ENCODE measurements around the gene ARTN.
A peak's percentile ranks its signal among the peaks of the same experiment; 100 is the strongest.

The ARTN gene

GRCh38 chr1:43921022-43921421 is 12.6 kb upstream of the ARTN start:
- no peak for FAIRE-seq

GRCh38 chr1:43924516-43924915 is 9.1 kb upstream of the ARTN start:
- FAIRE-seq (no peak), DNase-seq (ENCODE audit: insufficient read length, low spot score) (no peak)

More at GRCh38 chr1:43921022-43921421, 12.6 kb upstream of the ARTN start:
- no peak for DNase-seq (ENCODE audit: insufficient read length, low spot score)

- no peak for FAIRE-seq
- DNase-seq (ENCODE audit: insufficient read length, low spot score) = no peak
Measured at GRCh38 chr1:43925846-43926245, 7.8 kb upstream of the ARTN start.

GRCh38 chr1:43930168-43930948 is 3.2 kb upstream of the ARTN start:
- no peak for DNase-seq (ENCODE audit: insufficient read length, low spot score)
- FAIRE-seq = no peak

- DNase-seq (ENCODE audit: insufficient read length, low spot score) (no peak), FAIRE-seq (no peak)
Measured at GRCh38 chr1:43930949-43931275, 2.7 kb upstream of the ARTN start.

GRCh38 chr1:43931711-43932660 is 1.6 kb upstream of the ARTN start:
- FAIRE-seq (no peak), DNase-seq (ENCODE audit: insufficient read length, low spot score) (no peak)

DNA sequence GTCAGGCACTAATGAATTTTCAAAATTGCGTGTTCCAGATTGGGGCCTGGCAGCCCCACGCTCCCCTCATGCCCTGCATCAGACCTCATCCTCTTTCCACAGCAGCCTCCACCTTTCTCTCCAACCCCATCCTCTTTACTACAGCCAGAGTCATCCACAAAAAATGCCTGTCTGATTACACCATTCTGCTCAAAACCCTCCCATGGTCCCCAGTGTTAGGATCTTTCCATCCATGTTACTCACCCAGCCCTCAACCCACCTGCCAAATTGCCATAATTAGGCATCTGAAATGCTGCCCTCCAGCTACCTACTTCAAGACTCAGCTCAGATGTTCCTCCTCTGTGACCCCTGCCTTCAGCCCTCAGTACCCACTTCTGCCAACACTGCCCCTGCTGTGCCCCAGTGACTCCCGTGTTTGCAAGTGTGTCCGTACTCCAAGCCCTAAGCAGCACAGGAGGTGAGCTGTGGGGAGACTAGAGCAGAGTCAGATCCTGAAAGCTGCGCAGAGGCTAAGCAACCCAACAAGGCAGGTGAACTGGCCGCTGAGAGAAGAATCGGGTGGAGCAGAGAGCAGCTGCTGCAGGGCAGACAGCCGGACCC is 715 bp upstream of the ARTN start:
- no peak for DNase-seq (ENCODE audit: insufficient read length, low spot score)
- FAIRE-seq = peak; percentile 58

- DNase-seq (ENCODE audit: insufficient read length, low spot score) = peak; percentile 73
- no peak for FAIRE-seq
Measured at GRCh38 chr1:43934101-43934985, 742 bp downstream of the ARTN start.

DNA sequence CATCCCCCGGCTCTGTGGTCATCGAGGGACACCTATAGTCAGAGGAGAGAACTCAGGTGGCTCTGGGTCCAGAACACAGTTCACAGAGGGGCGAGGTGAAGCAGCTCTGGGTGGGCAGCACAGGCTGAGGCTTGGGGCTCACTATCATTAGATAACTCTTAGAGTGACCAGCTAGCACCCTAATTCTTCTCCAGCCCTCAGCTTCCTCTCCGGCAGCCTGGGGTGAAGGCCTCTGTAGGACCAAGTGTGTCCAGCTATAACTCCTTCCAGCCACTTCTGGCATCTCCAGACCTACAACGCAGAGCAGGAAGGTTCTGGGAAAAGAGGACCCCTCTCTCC is 1.4 kb downstream of the ARTN start:
- DNase-seq (ENCODE audit: insufficient read length, low spot score) (no peak), FAIRE-seq (no peak)

GRCh38 chr1:43935711-43936427 is 2.3 kb downstream of the ARTN start:
- DNase-seq (ENCODE audit: insufficient read length, low spot score) (no peak), FAIRE-seq (no peak)

DNA sequence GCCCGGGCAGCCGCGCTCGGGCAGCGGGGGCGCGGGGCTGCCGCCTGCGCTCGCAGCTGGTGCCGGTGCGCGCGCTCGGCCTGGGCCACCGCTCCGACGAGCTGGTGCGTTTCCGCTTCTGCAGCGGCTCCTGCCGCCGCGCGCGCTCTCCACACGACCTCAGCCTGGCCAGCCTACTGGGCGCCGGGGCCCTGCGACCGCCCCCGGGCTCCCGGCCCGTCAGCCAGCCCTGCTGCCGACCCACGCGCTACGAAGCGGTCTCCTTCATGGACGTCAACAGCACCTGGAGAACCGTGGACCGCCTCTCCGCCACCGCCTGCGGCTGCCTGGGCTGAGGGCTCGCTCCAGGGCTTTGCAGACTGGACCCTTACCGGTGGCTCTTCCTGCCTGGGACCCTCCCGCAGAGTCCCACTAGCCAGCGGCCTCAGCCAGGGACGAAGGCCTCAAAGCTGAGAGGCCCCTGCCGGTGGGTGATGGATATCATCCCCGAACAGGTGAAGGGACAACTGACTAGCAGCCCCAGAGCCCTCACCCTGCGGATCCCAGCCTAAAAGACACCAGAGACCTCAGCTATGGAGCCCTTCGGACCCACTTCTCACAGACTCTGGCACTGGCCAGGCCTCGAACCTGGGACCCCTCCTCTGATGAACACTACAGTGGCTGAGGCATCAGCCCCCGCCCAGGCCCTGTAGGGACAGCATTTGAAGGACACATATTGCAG is 3.0 kb downstream of the ARTN start:
- DNase-seq (ENCODE audit: insufficient read length, low spot score) = no peak
- FAIRE-seq = no peak

DNA sequence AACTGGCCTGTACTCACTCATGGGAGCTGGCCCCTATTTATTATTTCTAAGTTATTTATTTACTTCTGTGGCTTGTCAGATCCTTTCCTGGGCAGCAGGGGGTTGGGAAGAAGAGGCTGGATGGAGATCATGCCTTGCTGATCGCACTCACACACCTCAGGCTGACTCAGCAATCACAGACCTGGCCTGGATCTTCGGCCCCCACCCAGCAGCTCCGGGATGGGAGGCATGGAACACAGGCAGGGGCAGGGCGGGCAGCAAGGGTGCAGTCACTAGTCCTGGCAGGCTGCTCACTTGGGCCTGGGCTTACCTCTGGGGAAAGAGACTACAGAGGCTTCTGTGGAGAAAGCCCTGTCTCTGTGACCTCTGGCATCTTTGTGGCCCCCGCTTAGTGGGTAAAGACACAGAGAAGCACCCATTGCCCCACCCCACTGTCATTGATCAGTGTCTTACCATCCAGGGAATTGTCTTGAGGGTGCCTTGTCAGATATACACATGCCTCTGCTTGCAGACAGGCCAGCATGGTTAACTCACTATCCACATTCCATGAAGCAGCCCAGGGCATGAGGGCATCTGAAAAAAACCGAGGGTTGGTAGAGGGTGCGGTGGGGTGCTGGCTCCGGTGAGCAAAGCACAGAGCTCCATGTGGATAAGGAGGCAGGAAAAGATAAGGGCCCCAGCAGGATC is 3.7 kb downstream of the ARTN start:
- DNase-seq (ENCODE audit: insufficient read length, low spot score) (no peak), FAIRE-seq (no peak)

- no peak for DNase-seq (ENCODE audit: insufficient read length, low spot score)
- FAIRE-seq = no peak
Measured at GRCh38 chr1:43938383-43938782, 4.8 kb downstream of the ARTN start.

DNA sequence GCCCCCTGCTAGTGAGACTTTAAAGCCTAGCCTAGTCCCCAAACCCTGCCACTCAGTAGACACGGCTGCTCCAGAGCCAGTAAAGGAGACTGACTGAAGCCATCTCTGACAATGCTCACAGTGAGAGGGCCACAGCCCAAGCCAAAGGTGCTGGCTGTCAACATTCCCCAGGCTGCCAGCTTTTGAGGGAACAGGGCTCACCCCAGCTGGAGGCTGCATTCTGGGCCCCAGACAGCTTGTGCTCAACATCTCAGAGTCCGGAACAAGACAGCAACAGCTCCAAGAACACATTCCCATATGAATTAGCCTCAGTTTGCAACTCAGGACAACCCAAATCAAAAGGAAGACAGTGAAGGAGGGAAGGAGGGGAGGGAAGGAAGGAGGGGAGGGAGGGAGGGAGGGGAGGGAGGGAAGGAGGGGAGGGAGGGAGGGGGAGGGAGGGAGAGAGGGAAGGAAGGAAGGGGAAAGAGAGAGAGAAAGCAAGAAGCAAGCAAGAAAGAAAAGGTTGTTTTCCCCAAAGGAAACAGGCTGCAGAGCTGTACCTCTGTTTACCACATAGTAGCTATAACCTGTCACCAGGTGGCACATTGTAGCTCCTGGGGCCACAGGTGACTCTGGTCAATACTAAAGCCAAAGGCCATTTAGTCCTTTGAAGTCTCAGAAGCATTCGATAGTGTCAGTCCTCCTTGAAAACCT is 5.4 kb downstream of the ARTN start:
- no peak for FAIRE-seq
- DNase-seq (ENCODE audit: insufficient read length, low spot score) = no peak

DNA sequence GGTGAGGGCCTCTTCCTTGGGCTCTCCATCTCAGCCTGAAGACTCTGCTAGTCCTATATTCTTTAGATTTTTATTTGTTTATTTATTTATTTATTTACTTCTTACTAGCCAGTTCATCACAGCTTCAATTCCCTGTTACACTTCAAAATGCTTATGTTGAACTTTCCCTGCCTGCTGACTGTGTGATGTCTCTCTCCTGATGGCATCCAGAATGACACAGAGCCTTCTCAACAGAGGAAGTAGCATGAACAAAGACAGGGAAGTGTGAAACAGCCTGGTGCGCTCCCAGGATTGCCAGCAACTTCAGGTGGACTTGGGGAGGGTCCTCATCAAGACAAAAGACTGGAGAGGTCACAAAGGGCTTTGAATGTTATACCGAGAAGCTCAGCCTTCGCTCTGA is 8.8 kb downstream of the ARTN start:
- no peak for DNase-seq (ENCODE audit: insufficient read length, low spot score)
- no peak for FAIRE-seq

DNA sequence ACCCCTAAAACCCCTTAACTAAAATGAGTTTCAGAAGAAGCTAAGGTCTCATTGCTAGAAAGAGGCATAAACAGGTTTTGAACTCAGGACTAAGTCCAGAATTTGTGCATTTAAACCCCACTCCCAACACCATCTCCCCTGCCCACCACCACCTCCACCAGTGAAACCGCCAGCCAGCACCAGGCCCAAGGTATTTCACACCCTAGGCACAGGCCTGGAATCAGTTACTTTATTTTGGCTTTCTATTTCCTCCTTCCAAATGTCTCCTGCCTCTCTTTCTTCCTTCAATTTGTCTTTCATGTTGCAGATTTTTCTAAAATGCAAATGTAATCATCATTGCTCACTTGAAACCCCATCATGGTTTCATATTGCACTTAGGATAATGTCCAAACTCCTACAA is 11.3 kb downstream of the ARTN start:
- DNase-seq (ENCODE audit: insufficient read length, low spot score) (no peak), FAIRE-seq (no peak)

DNA sequence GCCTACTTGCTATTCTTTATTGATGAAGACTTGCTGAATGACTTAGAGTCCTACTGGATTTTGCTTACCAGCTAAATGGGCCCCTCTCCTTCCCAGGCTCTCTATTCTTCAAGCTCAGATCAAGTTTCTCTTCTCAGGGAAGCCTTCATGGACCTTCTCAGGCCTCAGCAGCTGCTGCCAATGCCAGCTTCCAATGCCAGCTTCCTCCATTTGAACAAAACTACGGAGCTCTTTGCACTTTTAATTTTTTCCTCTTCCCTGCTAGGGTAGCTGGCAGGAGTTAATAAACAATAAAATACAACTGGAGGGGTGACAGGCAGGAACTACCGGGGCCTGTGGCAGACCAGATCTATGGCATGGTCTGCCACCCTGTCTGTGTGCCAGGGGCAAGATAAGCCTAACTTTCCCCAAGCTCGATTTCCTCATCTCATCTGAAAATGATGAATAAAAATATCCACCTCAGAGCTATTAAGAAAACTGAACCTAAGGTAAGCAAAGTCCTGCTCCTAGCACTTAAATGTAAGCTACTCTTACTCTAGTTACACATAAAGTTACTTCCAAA is 12.2 kb downstream of the ARTN start:
- FAIRE-seq (no peak), DNase-seq (ENCODE audit: insufficient read length, low spot score) (no peak)

All from HTR-8/SVneo (cell line).